ENCODE results near the gene NUDT19.
"Not testable (repeated sequence)": the region's sequence is repeated elsewhere in the genome, so short reads cannot be mapped to it uniquely, and the experiment has no call there.

NUDT19 gene

DNA sequence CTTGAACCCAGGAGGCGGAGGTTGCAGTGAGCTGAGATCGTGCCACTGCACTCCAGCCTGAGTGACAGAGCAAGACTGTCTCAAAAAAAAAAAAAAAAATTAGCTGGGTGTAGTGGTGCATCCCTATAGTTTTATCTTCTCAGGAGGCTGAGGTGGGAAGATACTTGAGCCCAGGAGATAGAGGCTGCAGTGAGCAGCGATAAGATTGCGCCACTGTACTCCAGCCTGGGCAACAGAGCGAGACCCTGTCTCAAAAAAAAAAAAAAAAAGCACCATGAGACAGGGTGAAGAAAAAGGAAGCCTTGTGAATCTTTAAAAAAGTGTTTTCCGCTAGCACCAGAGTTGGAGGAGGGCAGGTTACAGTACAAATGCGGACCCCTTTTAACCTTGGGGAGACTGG is 24.6 kb downstream of the NUDT19 start:
- not testable (repeated sequence) for DNase-seq

DNA sequence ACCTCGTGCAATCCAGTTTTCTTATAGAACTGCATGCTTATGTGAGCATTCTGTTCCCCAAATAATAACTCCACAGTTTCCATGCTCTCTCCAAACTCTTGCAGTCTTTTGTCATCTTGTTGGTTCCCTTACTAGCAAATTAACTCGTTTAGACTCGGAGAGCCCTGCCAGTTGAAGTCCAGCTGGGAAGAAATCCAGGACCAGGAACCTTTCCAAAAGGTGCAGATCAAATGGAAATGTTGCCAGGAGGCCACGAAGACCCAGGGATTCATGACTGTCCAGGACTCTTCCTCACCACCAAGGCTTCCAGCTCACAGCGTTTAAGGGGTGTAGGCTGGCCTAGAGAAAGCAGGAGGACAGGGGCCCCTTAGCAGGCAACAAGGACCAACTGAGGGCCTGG is 25.9 kb downstream of the NUDT19 start:
- no peak for DNase-seq

DNA sequence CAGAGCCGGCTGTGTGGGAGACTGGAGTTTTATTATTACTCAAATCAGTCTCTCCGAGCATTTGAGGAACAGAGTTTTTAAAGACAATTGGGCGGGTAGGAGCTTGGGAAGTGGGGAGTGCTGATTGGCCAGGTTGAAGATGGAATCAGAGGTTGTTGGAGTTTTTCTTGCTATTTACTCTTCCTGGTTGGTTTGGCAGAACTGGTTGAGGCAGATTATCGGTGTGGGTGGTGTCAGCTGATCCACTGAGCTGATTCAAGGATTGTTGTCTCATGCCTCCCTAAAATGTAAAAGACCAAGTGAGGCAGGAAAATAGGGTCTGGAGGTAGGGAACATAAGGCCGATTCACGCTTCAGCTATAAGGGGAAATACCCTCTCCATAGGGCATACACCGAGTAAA is 26.7 kb downstream of the NUDT19 start:
- no peak for DNase-seq

DNA sequence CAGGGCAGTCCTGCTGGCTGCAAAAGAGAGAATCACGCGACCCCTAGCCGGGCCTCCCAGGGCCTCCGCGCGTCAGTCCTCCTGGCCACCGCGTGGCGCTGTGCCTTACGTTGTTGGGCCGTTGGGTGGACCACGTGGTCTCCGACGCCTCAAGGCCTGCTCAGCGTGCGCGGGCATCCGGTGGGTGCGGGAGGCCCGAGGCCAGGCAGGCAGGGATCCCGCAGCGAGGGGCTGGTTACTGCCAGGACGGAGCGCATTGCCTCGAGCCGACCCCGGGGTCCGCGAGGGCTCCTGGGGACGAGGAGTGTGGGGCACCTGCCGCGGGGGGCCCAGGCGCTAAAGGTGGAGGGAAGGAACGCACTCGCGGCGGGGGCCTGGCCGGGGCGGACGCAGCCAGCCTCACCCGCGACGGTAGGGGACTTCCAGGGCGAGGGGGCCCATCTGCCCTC is 28.0 kb downstream of the NUDT19 start, which contains the start of gene TDRD12:
TSS of gene TDRD12 (plus strand) at position 157 of the 449 bp plus-strand sequence. CDS start 306 bp downstream, outside the sequence.
- DNase-seq = no peak

DNA sequence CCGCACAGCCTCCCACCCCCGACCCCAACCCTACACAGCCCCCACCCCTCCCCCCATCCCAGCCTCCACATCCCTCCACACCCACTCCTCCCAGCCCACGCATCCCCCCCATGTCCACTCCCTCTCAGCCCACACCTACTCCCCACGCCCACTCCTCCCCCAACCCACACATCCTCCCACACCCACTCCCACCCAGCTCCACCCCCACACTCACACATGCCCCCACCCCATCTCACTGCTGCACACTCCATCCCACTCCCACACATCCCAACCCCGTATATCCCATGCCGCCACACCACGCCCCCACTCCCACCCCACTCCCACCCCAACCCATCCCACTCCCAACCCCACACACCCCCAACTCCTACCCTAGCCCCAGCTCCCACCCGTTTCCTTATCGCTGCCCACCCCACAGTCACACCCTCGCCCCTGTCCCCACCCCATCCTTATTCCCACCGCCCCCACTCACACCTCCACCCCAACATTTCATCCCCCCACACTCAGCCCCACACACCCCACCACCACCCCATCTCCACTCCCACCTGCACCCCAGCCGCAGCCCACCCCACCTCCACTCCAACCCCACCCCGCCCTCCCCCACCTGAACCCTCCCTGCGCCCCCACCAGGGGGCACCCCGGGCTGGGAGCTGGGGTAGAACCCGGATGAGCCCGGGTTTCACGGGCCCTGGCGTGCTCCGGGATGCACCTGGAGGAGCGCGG is 28.8 kb downstream of the NUDT19 start:
- no peak for DNase-seq

DNA sequence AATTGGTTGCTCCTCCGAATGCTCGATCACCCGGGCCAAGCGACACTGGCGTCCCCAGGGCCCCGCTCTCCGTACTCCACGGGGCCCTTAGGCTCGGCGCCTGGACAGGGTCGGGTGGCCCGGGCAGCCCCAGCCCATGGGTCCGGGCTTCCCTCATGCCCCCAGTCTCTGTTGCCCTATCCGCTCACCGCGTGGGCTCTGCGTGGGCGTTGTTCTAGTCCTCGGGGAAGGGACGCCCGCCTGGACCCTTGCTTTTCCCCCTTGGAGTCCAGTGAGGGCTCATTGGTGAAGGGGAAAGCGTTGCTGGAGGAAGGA is 29.3 kb downstream of the NUDT19 start:
- no peak for DNase-seq

DNA sequence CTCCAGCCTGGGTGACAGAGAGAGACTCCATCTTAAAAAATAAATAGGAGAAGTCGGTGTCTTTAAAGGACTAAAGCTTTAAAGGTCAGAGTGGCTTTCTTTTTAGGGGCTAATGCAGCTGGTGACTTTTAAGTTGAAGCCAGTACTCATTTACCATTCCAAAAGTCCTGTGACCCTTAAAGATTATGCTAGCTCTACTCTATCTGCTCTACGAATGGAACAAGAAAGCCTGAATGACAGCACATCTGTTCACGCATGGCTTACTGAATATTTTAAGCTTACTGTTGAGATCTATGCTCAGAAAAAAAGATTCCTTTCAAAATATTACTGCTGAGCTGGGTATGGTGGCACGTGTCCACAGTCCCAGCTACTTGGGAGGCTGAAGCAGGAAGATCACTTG is 44.3 kb downstream of the NUDT19 start:
- no peak for DNase-seq

DNA sequence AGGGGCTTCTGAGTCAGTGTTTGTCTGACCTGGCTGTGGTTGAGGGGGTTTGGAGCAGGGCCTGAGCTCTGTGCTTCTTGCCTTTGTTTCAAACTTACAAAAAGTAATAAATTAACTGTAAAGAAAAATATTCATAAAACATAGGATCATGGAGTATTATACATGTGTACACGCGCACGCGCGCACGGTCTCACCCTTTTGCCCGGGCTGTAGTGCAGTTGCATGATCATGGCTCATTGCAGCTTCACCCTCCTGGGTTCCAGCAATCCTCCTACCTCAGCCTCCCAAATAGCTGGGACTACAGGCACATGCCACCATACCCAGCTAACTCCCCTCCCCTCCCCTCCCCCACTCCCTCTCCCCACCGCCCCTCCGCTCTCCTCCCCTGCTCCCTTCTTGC is 51.4 kb downstream of the NUDT19 start:
- DNase-seq = no peak

DNA sequence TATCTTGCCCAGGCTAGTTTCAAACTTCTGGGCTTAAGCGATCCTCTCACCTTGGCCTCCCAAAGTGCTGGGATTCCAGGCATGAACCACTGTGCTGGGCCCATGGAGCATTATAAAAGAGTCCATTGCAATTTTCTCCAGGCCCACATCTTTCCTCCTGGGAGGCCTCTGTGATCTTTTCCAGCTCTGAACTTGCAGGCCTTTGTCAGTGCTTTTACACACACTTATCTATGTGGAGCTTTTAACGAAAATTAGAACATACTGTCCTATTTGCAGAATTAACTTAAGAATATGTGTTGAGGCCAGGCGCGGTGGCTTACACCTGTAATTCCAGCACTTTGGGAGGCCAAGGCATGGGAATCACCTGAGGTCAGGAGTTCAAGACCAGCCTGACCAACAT is 51.8 kb downstream of the NUDT19 start:
- no peak for DNase-seq

DNA sequence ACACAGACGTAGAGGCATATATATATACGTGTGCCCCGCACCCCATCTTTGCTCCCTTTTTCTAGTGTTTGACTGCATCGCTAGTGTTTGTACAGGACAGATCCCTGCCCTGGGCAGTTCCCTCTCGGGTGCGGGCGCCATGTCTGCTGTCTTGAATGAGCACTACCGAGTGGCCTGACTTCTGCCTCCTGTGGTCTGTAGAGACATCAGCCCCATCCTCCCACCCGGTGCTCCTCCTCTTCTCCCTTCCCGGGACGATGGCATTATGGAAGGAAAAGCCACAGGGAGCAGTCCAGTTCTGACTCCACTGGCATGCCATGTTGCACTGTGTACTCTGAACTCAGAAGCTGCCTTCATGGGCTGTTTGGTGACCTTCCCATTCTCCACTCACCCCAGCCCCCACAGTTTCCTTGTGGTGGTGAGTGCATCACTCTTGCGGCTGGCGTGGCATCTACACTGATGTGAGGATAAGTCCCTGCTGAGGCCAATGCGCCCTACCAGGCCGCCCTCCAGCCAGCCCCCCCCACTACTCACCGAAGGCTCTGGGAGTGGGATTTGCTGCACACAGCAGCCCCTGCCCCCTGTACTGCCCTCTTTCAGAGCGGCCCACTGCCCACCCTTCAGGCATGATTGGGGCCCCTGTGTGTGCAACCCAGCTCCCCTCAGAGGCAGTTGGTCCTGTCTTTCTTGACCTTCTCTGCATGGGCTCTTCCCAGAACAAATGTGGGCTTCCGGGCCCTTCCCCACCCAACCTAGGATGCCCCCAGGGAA is 53.1 kb downstream of the NUDT19 start:
- no peak for DNase-seq

DNA sequence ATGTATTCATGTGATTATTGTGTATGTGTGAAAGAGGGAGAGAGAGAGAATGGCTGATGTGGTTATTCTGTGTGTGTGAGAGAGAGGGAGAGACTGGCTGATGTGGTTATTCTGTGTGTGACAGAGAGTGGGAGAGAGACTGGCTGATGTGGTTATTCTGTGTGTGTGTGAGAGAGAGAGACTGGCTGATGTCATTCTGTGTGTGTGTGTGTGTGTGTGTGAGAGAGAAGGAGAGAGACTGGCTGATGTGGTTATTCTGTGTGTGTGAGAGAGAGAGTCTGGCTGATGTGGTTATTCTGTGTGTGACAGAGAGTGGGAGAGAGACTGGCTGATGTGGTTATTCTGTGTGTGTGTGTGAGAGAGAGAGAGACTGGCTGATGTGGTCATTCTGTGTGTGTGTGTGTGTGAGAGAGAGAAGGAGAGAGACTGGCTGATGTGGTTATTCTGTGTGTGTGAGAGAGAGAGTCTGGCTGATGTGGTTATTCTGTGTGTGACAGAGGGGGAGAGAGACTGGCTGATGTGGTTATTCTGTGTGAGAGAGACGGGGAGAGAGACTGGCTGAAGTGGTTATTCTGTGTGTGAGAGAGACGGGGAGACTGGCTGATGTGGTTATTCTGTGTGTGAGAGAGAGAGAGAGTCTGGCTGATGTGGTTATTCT is 54.1 kb downstream of the NUDT19 start:
- DNase-seq = not testable (repeated sequence)

DNA sequence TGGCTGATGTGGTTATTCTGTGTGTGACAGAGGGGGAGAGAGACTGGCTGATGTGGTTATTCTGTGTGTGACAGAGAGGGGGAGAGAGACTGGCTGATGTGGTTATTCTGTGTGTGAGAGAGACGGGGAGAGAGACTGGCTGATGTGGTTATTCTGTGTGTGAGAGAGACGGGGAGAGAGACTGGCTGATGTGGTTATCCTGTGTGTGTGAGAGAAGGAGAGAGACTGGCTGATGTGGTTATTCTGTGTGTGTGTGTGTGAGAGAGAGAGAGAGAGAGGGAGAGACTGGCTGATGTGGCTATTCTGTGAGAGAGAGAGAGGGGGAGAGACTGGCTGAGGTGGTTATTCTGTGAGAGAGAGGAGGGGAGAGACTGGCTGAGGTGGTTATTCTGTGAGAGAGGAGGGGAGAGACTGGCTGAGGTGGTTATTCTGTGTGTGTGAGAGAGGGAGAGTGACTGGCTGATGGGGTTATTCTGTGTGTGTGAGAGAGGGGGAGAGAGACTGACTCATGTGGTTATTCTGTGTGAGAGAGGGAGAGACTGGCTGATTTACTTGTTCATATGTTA is 55.1 kb downstream of the NUDT19 start:
- not testable (repeated sequence) for DNase-seq

DNA sequence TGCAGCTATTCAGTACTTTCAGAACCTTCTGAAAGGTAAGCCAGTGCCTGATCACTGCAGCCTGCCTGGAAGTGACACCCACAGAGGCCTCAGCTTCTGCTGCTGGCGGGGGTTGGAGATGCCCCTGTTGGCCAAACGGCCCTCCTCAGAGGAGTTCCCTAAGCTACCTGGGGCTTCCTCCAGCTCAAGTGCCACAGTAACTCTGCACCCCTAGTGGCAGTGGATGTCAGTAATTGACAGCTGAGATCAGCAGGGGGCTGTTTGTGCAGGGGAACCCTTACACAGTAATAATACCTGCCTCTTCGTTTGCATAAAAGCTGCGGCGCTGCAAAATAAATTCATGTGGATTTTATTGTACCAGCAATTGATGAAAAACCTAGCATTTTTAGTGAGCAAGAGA is 56.9 kb downstream of the NUDT19 start:
- no peak for DNase-seq

DNA sequence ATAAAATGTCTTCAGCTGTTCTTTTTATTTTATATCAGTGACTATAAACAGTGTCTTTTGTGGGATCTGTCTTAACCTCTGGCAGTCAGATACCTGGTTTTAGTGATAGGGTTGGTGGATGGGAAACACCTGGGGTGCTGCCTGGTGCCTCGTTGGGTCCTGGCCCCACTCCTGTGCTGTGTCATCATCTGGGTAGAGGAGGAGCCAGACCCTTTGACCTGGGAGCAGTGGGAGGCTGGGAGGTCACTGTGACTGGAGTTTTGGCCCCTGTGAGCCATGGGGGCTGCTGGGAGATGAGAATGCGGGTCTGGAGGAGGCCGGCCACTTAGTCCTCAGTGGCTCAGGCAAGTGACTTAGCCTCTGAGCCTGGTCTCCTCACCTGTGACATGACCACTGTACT is 57.3 kb downstream of the NUDT19 start:
- no peak for DNase-seq

DNA sequence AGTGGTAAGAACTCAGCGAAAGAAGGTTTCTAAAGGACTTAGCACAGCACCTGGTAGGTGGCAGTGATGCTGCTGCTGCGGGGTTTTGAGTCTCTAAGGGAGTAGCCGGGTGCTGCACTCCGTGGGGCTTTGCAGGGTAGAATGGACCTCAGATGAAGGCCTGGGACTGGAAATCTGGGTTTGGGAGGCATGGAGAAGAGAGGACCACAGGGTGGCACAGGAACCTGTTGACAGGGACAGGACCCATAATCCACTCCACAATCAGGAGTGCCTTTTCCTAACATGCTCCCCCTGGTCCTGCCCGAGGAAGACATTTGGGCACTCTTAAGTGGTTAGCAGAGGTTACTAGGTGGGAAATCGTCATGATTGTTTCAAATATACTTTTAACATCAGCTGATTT is 57.7 kb downstream of the NUDT19 start:
- DNase-seq = no peak

DNA sequence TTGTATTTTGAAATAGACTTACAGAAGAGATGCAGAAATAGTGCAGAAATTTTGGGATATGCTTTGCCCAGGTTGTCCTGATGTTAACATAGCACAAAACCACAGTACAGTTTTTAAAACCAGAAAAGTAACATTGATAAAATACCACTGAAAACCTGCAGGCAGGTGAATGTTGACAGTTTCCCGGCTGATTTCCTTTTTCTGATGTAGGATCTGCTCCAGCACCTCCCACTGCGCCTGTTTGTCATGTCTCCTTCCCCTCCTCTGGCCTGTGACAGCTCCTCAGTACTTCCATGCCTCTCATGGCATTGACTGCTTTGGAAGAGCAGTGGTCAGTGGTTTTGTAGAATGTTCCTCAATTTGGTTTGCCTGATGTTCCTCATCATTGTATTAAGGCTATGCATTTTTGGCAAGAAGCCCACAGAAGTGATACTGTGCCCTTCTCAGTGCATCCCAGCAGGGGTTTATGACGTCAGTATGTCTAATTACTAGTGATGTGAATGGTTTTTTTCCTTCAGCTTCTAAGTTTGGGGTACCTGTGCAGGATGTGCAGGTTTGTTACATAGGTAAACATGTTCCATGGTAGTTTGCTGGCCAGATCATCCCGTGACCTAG is 58.9 kb downstream of the NUDT19 start:
- no peak for DNase-seq

DNA sequence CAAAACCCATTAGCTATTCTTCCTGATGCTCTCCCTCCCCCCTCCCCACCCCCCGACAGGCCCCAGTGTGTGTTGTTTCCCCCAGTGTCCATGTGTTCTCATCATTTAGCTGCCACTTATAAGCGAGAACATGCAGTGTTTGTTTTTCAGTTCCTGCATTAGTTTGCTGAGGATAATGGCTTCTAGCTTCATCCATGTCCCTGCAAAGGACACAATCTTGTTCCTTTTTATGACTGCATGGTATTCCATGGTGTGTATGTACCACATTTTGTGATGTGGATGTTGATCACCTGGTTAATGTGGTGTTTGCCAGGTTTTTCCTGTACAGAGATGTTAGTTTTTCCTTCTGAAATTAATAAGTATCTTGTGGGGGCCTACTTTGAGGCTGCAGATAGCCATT is 59.4 kb downstream of the NUDT19 start:
- DNase-seq = no peak

DNA sequence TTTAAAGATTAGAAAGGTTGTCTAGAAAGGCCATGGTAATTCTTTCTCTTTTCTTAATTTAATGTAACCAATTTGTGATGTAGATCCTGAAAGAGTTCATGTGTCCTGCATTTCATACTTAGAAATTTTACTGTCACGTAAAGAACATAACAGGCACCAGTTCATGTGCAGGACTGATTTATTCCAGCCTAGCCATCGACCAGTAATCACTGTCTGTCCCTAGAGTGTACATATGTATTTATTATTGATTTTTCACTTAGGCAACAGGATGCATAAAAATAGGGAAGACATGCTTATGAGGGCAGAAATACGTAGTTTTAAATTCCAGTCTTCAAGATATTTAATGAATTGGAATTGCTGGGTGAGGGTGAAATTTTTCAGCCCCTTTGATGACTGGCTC is 65.6 kb downstream of the NUDT19 start:
- DNase-seq = no peak

Measured in fibroblast of skin of abdomen (primary cell).